Measurements from ENCODE around the gene AMOTL2.
A peak's percentile ranks its signal among the peaks of the same experiment; 100 is the strongest.

AMOTL2 gene

GRCh38 chr3:134366928-134367811, 7.1 kb downstream of the AMOTL2 start:
- no peak for DNase-seq (ENCODE audit: low read depth, low spot score)

- DNase-seq (ENCODE audit: low read depth, low spot score), result no peak
These were observed 7.9 kb downstream of the AMOTL2 start for GRCh38 chr3:134366221-134366927.

GRCh38 chr3:134365766-134366065, 8.5 kb downstream of the AMOTL2 start:
- DNase-seq (ENCODE audit: low read depth, low spot score), result no peak

GRCh38 chr3:134364936-134365765, 9.1 kb downstream of the AMOTL2 start:
- no peak for DNase-seq (ENCODE audit: low read depth, low spot score)

- DNase-seq (ENCODE audit: low read depth, low spot score), result peak; percentile 88
These were observed 9.9 kb downstream of the AMOTL2 start for GRCh38 chr3:134364061-134364935.

- no peak for DNase-seq (ENCODE audit: low read depth, low spot score)
These were observed 10.9 kb downstream of the AMOTL2 start for GRCh38 chr3:134363381-134363755.

- no peak for DNase-seq (ENCODE audit: low read depth, low spot score)
These were observed 11.4 kb downstream of the AMOTL2 start for GRCh38 chr3:134362670-134363380.

- DNase-seq (ENCODE audit: low read depth, low spot score), result no peak
These were observed 12.0 kb downstream of the AMOTL2 start for GRCh38 chr3:134362221-134362620.

GRCh38 chr3:134361162-134361835, 12.9 kb downstream of the AMOTL2 start:
- DNase-seq (ENCODE audit: low read depth, low spot score), result no peak

- no peak for DNase-seq (ENCODE audit: low read depth, low spot score)
These were observed 14.2 kb downstream of the AMOTL2 start for GRCh38 chr3:134360046-134360445.

- DNase-seq (ENCODE audit: low read depth, low spot score), result no peak
These were observed 14.9 kb downstream of the AMOTL2 start for GRCh38 chr3:134359121-134360010.

- DNase-seq (ENCODE audit: low read depth, low spot score), result peak; percentile 88
These were observed 16.1 kb downstream of the AMOTL2 start for GRCh38 chr3:134357914-134358811.

- DNase-seq (ENCODE audit: low read depth, low spot score), result no peak
These were observed 16.9 kb downstream of the AMOTL2 start for GRCh38 chr3:134357261-134357913.

GRCh38 chr3:134356411-134357040, 17.7 kb downstream of the AMOTL2 start:
- DNase-seq (ENCODE audit: low read depth, low spot score), result no peak

- DNase-seq (ENCODE audit: low read depth, low spot score), result no peak
These were observed 18.8 kb downstream of the AMOTL2 start for GRCh38 chr3:134355416-134355815.

GRCh38 chr3:134354612-134355251, 19.5 kb downstream of the AMOTL2 start:
- no peak for DNase-seq (ENCODE audit: low read depth, low spot score)

Measured in smooth muscle cell of the brain vasculature (primary cell).